ENCODE measurements around the gene AKAP13. TPM values are rescaled to one million over a fixed set of nuclear protein-coding genes. Genes with fewer than 3 reads are reported as not detected.

The AKAP13 gene
- total and polyA plus RNA-seq, 2 of the 8 experiments (the other 6 are each of a cell fraction or from before 2014, with no cell fraction given): 14.0 to 46.2 TPM

DNA sequence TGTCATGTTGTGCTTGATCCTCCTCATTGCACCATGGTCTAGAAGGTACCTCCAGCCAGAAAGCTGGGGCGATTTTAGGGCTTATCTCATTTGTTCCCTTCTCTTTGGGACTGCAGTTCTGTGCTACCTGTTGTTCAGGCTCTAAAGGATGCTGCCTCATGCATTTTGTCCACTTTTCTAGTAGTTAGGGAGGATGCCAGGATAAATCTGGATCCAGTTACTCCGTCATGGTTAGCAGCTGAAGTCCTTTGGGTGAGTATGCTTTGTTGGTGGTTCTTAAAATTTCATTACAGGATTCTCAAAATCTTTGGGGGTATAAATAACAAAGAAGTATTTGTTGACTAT lies 8.9 kb downstream of the AKAP13 start:
- ChIA-PET CTCF (ENCODE audit: partially characterized antibody) (interaction anchor here (1.1 kb wide), 1 partner anchor 62 kb away, joined by 3 read pairs; no protein-coding TSS in a partner anchor), POLR2A (ENCODE audit: partially characterized antibody) (interaction anchor here (1.5 kb wide), 1 partner anchor 9 kb away, joined by 5 read pairs; the partner anchor contains the start of gene AKAP13)
- H4K8ac ChIP-seq (ENCODE audit: extremely low read depth, insufficient read depth, low read length): no peak overlapping the region

More for the DNA sequence above, 8.9 kb downstream of the AKAP13 start:
- Histone ChIP-seq H3K4ac (replicated peaks; ENCODE audit: insufficient read length, low read depth, low read length) (no peak overlapping the region), H3K27ac (ENCODE audit: low read depth, low read length) (no peak overlapping the region), H4K91ac (replicated peaks; ENCODE audit: insufficient read length, low read length) (no peak overlapping the region), H4K20me1 (replicated peaks in 1 of 2; ENCODE audit: control insufficient read depth in 1 of 2, insufficient read depth in 2 of 2, low read length in 2 of 2) (peaks cover 12 to 17% of the 10 kb centered on the region in 2 experiments), H2BK5ac (ENCODE audit: low read depth, low read length) (no peak overlapping the region), H3K4me1 (replicated peaks in 1 of 4; ENCODE audit: control insufficient read depth in 3 of 4, insufficient read depth in 4 of 4, low read length in 3 of 4) (peaks cover 2 to 8% (median 6%) of the 10 kb centered on the region in 4 experiments; a peak in 3 of 7 replicates), H2BK20ac (ENCODE audit: low read length) (no peak overlapping the region), H2BK12ac (ENCODE audit: low read depth, low read length) (no peak overlapping the region), H3K27me3 (replicated peaks in 1 of 4; ENCODE audit: control insufficient read depth in 3 of 4, extremely low read depth in 1 of 4, insufficient read depth in 3 of 4, low read length in 3 of 4) (no peaks in the 10 kb centered on the region), H3K36me3 (ENCODE audit: control insufficient read depth in 2 of 4, insufficient read depth in 4 of 4, low read length in 3 of 4) (no peaks in the 10 kb centered on the region), H2AFZ (ENCODE audit: low read length) (no peak overlapping the region), H3K56ac (replicated peaks; ENCODE audit: insufficient read length, low read depth, low read length) (no peak overlapping the region), H2AK5ac (ENCODE audit: low read depth, low read length) (no peak overlapping the region), H4K5ac (ENCODE audit: insufficient read length, low read depth, low read length) (no peak overlapping the region), H3K9me3 (ENCODE audit: insufficient read depth in 2 of 2, low read depth in 1 of 2, low read length in 1 of 2) (no peaks in the 10 kb centered on the region), H3K4me2 (ENCODE audit: insufficient read depth in 1 of 2, low read depth in 2 of 2, low read length in 2 of 2) (no peak overlapping the region), H3K9ac (replicated peaks in 1 of 4; ENCODE audit: extremely low read depth in 1 of 4, low read depth in 3 of 4, low read length in 3 of 4) (no peak overlapping the region), H2BK15ac (ENCODE audit: low read length) (no peak overlapping the region), H3K23me2 (ENCODE audit: low read depth, low read length) (no peaks in the 10 kb centered on the region), H3K4me3 (ENCODE audit: extremely low read depth in 1 of 4, insufficient read depth in 2 of 4, low read depth in 3 of 4, low read length in 4 of 4) (no peak overlapping the region), H3K79me1 (ENCODE audit: low read depth, low read length) (peaks cover 7% of the 10 kb centered on the region), H2BK120ac (replicated peaks; ENCODE audit: low read depth, low read length) (no peak overlapping the region), H3K79me2 (ENCODE audit: control insufficient read depth in 1 of 2, insufficient read depth in 2 of 2, low read length in 2 of 2) (peaks cover 12 to 91% of the 10 kb centered on the region in 2 experiments), H3K23ac (ENCODE audit: insufficient read length) (no peak overlapping the region), H3K18ac (ENCODE audit: extremely low read depth, low read length) (no peak overlapping the region), H3K14ac (ENCODE audit: insufficient read length) (no peak overlapping the region)
- no peak for FAIRE-seq
- DNase-seq (ENCODE audit: low read depth in 1 of 2, low spot score in 2 of 2): no peak
- WGBS, 2 experiments (ENCODE audit: extremely low coverage in 1 of 2, insufficient coverage in 1 of 2, insufficient read length in 1 of 2, insufficient replicate concordance in 2 of 2, low coverage in 1 of 2, low lambda C conversion rate in 2 of 2, missing lambda C conversion rate in 1 of 2): 84% methylated on average over 2 of the region's 2 CpGs; no CpG with 5 or more reads in 1 of the 2 experiments

All from H1 (cell line).